CD4-positive, alpha-beta T cell treated with Interleukin-2 at 100 ng/mL for 4 hours (primary cell): ENCODE results near the gene PSD4.

ENCODE experiments used
- DNase-seq: peaks from one replicate; pipeline ENCODE4 v3.0.0-alpha.2; 2020; ENCODE audit warnings: low spot score

The PSD4 gene

GRCh38 chr2:113173542-113174375 lies at the start of gene PSD4:
Gene PSD4 (plus strand): TSS chr2:113173971. CDS start chr2:113182457, 8,486 bp downstream.
- DNase-seq, result peak; percentile 82

DNA sequence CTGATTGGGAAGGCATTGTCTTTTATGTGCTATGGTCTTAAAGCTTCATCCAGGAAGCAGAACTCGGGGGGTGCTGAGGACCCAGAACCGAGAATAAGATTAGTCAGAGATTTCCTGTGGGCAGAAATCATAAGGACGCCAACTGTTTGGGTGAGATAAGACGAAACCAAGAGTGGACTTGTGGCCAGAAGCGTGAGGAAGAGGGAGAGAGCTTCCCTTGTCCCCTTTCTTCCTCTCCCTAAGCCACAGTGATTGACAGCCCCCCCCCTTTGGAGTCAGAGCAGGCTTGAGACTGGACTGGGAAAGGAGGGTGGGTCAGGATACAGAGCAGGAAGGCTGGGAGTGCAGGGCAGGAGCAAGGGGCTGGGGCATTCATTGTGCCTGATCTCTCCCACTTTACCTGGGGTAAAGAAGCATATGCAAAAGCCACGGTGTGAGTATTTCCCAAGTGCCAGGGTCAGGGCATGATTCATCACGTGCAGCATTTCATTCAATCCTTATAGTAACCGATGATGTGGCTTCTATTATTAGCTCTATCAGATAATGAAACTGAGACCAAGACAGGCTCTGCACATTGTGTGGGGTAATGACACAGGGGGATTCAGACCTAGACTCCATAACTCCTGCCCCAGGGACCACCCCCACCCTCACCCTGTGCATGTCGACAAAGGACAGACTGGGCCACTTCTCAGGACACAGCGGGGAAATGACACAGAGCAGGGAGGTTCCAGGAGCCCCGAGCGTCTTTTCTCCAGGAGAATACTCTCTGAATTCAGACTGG lies 49.4 kb upstream of the PSD4 start:
- DNase-seq, result no peak

GRCh38 chr2:113124984-113125855 lies 48.6 kb upstream of the PSD4 start:
- DNase-seq, result no peak

GRCh38 chr2:113126845-113127645 lies 46.7 kb upstream of the PSD4 start, which contains the start of gene IL1RN:
Gene IL1RN (plus strand): TSS chr2:113127598. CDS start chr2:113127625, 27 bp downstream.
- peak; percentile 20 for DNase-seq

GRCh38 chr2:113127646-113128570 lies 45.9 kb upstream of the PSD4 start:
- no peak for DNase-seq

DNA sequence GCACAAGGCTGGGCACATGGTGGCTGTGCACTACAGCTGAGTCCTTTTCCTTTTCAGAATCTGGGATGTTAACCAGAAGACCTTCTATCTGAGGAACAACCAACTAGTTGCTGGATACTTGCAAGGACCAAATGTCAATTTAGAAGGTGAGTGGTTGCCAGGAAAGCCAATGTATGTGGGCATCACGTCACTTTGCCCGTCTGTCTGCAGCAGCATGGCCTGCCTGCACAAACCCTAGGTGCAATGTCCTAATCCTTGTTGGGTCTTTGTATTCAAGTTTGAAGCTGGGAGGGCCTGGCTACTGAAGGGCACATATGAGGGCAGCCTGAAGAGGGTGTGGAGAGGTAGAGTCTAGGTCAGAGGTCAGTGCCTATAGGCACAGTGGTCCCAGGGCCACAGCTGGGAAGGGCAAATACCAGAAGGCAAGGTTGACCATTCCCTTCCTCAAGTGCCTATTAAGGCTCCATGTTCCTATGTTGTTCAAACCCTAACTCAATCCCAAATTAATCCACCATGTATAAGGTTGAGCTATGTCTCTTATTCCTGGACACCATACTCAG lies 44.2 kb upstream of the PSD4 start:
- DNase-seq, result no peak

- DNase-seq, result no peak
Measured at GRCh38 chr2:113131352-113132185, 42.2 kb upstream of the PSD4 start.

DNA sequence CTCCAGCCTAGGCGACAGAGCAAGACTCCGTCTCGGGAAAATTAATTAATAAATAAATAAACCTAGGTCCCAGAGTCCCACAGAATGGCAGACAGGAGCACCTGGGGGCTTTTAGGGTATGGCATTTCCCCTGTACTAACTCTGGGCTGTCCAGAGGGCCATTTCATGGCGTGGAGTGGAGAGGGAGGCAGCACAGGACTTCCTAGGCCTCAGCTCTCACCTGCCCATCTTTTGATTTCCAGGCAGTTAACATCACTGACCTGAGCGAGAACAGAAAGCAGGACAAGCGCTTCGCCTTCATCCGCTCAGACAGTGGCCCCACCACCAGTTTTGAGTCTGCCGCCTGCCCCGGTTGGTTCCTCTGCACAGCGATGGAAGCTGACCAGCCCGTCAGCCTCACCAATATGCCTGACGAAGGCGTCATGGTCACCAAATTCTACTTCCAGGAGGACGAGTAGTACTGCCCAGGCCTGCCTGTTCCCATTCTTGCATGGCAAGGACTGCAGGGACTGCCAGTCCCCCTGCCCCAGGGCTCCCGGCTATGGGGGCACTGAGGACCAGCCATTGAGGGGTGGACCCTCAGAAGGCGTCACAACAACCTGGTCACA lies 41.3 kb upstream of the PSD4 start:
- DNase-seq, result no peak

DNA sequence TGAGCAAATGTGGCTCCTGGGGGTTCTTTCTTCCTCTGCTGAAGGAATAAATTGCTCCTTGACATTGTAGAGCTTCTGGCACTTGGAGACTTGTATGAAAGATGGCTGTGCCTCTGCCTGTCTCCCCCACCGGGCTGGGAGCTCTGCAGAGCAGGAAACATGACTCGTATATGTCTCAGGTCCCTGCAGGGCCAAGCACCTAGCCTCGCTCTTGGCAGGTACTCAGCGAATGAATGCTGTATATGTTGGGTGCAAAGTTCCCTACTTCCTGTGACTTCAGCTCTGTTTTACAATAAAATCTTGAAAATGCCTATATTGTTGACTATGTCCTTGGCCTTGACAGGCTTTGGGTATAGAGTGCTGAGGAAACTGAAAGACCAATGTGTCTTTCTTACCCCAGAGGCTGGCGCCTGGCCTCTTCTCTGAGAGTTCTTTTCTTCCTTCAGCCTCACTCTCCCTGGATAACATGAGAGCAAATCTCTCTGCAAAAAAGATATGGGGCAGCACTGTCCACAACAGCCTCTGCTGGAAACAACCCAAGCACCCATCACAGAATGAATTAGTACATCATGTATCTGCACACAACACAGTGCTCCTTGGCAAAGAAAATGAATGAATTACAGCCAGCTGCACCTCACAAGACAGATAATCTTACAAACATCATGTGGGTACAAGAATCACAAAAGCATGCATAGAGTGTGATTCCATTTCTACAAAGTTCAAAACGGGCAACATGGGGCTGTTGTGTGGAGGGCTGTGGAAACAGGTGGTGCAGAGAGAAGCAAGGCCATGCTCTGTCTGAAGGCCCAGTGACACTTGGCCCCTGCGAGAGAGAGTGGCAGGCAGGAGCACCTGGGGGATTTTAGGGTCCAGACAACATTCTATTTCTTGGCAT lies 39.8 kb upstream of the PSD4 start:
- no peak for DNase-seq

DNA sequence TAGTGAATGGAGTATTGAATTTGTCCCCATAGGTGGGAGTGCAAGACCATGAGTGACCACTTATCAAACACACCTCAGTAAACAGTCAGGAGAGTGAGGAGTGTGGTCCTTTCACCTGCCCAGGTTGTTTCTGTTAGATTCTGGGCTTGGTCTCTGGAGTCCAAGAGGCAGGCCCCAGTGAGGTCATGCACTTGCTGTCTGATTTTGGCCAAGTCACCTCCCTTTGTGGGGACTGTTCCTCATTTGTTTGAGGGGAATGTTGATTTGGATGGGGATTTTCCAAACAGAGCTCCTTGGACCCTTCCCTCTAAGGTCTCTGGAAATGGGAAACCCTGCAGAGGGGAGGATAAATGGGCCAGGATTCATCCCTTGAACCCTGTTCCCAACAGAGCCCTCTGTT lies 39.1 kb upstream of the PSD4 start:
- no peak for DNase-seq

- DNase-seq, result no peak
Measured at GRCh38 chr2:113135317-113135716, 38.5 kb upstream of the PSD4 start.

DNA sequence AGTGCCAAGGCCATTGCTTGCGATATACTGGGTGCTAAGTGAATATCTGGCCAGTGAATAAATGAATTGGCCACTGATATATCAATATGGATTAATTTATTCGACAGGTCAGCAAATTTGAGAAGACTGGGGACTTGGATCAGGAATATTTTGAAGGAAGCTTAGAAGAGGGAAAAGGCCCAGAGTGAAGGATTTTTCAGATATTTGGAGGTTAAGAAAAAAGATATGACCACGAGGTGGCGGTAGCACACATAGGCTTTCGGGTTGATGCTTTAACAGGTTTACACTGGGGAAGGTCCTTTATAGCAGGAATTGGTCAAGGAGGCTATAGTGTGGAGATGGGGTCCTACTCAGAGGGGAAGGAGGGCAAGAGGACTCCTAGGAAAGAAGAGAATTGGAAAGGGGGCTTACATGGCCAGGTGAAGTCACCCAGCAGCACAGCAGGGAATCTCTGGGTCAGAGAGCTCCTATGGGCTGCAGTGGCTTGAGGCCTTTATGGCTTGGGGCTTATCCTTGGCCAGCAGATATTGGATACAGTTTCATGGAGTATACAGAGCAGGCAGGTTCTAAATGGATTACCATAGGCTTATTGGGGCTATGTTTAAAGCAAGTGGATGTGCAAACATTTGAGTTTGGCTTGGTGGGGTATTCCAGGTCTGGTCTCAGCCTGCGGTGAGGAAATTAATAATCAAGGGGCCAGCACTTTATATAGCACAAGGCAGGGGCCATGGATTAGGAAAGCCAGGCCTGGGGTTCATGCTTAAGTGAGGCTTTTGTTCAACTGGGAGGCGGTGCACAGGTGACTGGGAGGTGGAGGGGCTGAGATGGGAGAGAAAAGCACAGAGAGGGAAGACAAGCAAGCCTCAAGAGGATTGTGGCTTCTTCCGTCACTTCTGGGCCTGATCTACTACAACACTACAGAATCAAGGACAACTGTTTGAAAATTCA lies 36.7 kb upstream of the PSD4 start:
- peak; percentile 58 for DNase-seq

DNA sequence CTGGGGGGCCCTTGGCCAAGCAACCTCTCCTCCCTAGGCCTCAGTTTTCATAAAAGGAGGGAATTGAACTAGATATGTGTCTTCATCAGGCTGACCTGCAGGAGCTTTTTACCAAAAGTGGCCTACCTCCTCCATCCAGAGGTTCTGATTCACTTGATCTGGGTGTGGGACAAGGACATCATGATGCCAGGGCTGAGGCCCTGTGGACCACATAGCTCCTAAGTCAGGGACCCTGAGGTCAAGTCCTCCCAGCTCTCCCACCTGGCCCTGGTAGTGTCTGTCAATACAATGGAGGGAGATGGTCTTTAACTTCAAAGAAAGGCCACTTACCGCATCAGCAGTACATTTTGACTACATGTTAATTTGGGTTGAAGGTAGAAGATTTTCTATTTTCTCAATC lies 35.9 kb upstream of the PSD4 start:
- no peak for DNase-seq

- peak; percentile 89 for DNase-seq
Measured at GRCh38 chr2:113138428-113139322, 35.1 kb upstream of the PSD4 start.

DNA sequence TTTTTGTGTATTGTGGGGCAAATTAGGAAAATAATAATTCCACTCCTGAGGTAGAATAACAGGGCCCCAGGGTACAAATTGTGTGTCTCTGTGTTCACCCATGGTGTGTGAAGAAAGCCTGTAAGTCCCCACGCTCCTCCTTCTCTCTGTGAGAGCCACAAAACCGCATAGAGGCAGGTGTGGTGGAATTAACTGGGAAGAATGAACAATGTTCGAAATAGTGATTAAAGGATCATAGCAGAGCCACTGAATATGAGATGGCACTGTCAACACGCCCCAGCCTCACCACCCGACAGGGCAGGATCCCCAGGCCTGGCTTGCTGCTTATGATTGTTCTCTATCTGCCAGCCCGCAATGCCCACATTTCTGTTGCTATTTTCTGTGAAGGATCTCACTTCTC lies 32.3 kb upstream of the PSD4 start:
- no peak for DNase-seq
